SK-N-SH (cell line): ENCODE data around the gene CARD18. TPM values are rescaled to one million over a fixed set of nuclear protein-coding genes. Genes with fewer than 3 reads are reported as not detected.
A peak's percentile ranks its signal among the peaks of the same experiment; 100 is the strongest.

Experiments used
- CTCF ChIA-PET: fragments of 300-600, 350-600 bp; formaldehyde crosslinking; extraction: SDS; loops from one replicate; lab custom pipeline; 2021; lab: Yijun Ruan, JAX
- POLR2A ChIA-PET: fragments of 350-600 bp; sonication (Branson Sonifier 250); formaldehyde crosslinking; extraction: SDS; loops from one replicate; lab custom pipeline; 2020; ENCODE audit warnings: antibody characterized with exemption, inconsistent platforms; lab: Yijun Ruan, JAX
- DNase-seq: peaks from one replicate; pipeline ENCODE4 v3.0.0; 2012
- H2AFZ ChIP-seq: fragments of 200-600 bp; sonication (generic); 2 replicates; pipeline ENCODE4 v1.8.1; 2016; ENCODE audit warnings: antibody characterized with exemption, mild to moderate bottlenecking, low read depth
- H3F3A ChIP-seq: fragments of 200-600 bp; sonication (generic); replicated peaks from 2 replicates; pipeline ENCODE3; 2016; ENCODE audit warnings: antibody characterized with exemption, mild to moderate bottlenecking; ENCODE audit not compliant: insufficient read depth
- H3K27ac ChIP-seq, 2 experiments: fragments of 200-500 bp in 1 of 2; fragments of 200-600 bp in 1 of 2; sonication (Bioruptor generic) in 1 of 2; sonication (generic), shearing (Covaris generic) in 1 of 2; 2 replicates each; pipeline versions ENCODE4 v1.5.1 to v1.6.1; 2014 to 2016; ENCODE audit warnings: low read depth in 2 of 2, inconsistent platforms in 1 of 2, low read length in 1 of 2, mild to moderate bottlenecking in 1 of 2, mixed read lengths in 1 of 2
- H3K27me3 ChIP-seq: fragments of 200-600 bp; sonication (generic), shearing (Covaris generic); 2 replicates; pipeline ENCODE4 v1.6.1; 2016; ENCODE audit warnings: mixed run types; ENCODE audit not compliant: insufficient read depth
- H3K36me3 ChIP-seq, 2 experiments: fragments of 200-500 bp in 1 of 2; fragments of 200-600 bp in 1 of 2; sonication (Bioruptor generic) in 1 of 2; sonication (generic) in 1 of 2; replicated peaks in 1 of 2; 2 replicates each; pipeline versions ENCODE3 to v1.5.1; 2014 to 2016; ENCODE audit warnings: low read length in 1 of 2, mild to moderate bottlenecking in 1 of 2; ENCODE audit not compliant: insufficient read depth in 2 of 2, control insufficient read depth in 1 of 2
- H3K4me1 ChIP-seq, 2 experiments: fragments of 200-500 bp in 1 of 2; fragments of 200-600 bp in 1 of 2; sonication (Bioruptor generic) in 1 of 2; sonication (generic), shearing (Covaris generic) in 1 of 2; 2 replicates each; pipeline versions ENCODE4 v1.5.1 to v1.6.1; 2014 to 2016; ENCODE audit warnings: low read depth in 1 of 2, low read length in 1 of 2, mixed run types in 1 of 2; ENCODE audit not compliant: insufficient read depth in 2 of 2, control insufficient read depth in 1 of 2
- H3K4me2 ChIP-seq: fragments of 200-600 bp; sonication (generic), shearing (Covaris generic); 2 replicates; pipeline ENCODE4 v1.6.1; 2017; ENCODE audit warnings: mixed run types
- H3K4me3 ChIP-seq, 2 experiments: fragments of 200-500 bp in 1 of 2; fragments of 200-600 bp in 1 of 2; sonication (Bioruptor generic) in 1 of 2; sonication (generic), shearing (Covaris generic) in 1 of 2; 2 replicates each; pipeline versions ENCODE4 v1.5.1 to v1.8.1; 2014 to 2016; ENCODE audit warnings: low read depth in 2 of 2, inconsistent platforms in 1 of 2, low read length in 1 of 2, mild to moderate bottlenecking in 1 of 2, mixed read lengths in 1 of 2, moderate library complexity in 1 of 2
- H3K79me2 ChIP-seq: fragments of 200-600 bp; sonication (generic); 2 replicates; pipeline ENCODE4 v1.8.1; 2017; ENCODE audit warnings: mild to moderate bottlenecking; ENCODE audit not compliant: insufficient read depth
- H3K9ac ChIP-seq: fragments of 200-600 bp; sonication (generic); 2 replicates; pipeline ENCODE4 v1.6.1; 2017; ENCODE audit warnings: mixed run types
- H3K9me2 ChIP-seq: fragments of 200-600 bp; sonication (generic); 2 replicates; pipeline ENCODE4 v1.6.1; 2017; ENCODE audit warnings: mixed run types
- H3K9me3 ChIP-seq: fragments of 200-600 bp; sonication (generic); 2 replicates; pipeline ENCODE4 v1.6.1; 2017; ENCODE audit warnings: mixed run types, mild to moderate bottlenecking, moderate library complexity
- H4K20me1 ChIP-seq: fragments of 200-600 bp; sonication (generic); 2 replicates; pipeline ENCODE4 v1.6.1; 2017; ENCODE audit warnings: mild to moderate bottlenecking, mixed run types; ENCODE audit not compliant: insufficient read depth
- ELF1 ChIP-seq: IDR thresholded peaks from 2 replicates; pipeline ENCODE4 v1.4.0; 2012
- EP300 ChIP-seq, 2 experiments: IDR thresholded peaks; 2 replicates each; pipeline versions ENCODE4 v1.4.0 to v1.6.1; 2012; ENCODE audit warnings: borderline replicate concordance in 1 of 2, low read depth in 1 of 2, low read length in 1 of 2
- EZH2phosphoT487 ChIP-seq: fragments of 200-600 bp; sonication (generic); IDR thresholded peaks from 2 replicates; pipeline ENCODE4 v1.6.1; 2017; ENCODE audit warnings: low read depth, mixed run types, mild to moderate bottlenecking, antibody characterized with exemption, moderate library complexity, borderline replicate concordance
- FOSL2 ChIP-seq: IDR thresholded peaks from 2 replicates; pipeline ENCODE4 v1.4.0; 2012; ENCODE audit warnings: low read depth, mild to moderate bottlenecking, moderate library complexity, borderline replicate concordance
- FOXJ3 ChIP-seq: sonication (generic); formaldehyde crosslinking; IDR thresholded peaks from 2 replicates; pipeline ENCODE4 v1.5.1; 2020; ENCODE audit warnings: mild to moderate bottlenecking, missing genetic modification reagents
- FOXM1 ChIP-seq: IDR thresholded peaks from 2 replicates; pipeline ENCODE4 v1.4.0; 2012; ENCODE audit warnings: low read depth, mild to moderate bottlenecking
- JUND ChIP-seq: IDR thresholded peaks from 2 replicates; pipeline ENCODE4 v1.4.0; 2012
- MEF2A ChIP-seq: IDR thresholded peaks from 2 replicates; pipeline ENCODE4 v1.4.0; 2012; ENCODE audit warnings: low read depth, borderline replicate concordance
- NRF1 ChIP-seq: IDR thresholded peaks from 2 replicates; pipeline ENCODE4 v1.6.1; 2012; ENCODE audit warnings: low read depth, mild to moderate bottlenecking, low read length
- RAD21 ChIP-seq: IDR thresholded peaks from 2 replicates; pipeline ENCODE4 v1.6.1; 2012; ENCODE audit warnings: mild to moderate bottlenecking, low read length
- RCOR1 ChIP-seq: fragments of 150-350 bp; IDR thresholded peaks from 2 replicates; pipeline ENCODE4 v1.6.1; 2017; ENCODE audit warnings: antibody characterized with exemption, low read length
- RFX5 ChIP-seq: IDR thresholded peaks from 2 replicates; pipeline ENCODE4 v1.6.1; 2012; ENCODE audit warnings: mild to moderate bottlenecking, improper control_type of control experiment, low read length
- SIN3A ChIP-seq: IDR thresholded peaks from 2 replicates; pipeline ENCODE4 v1.6.1; 2012; ENCODE audit warnings: low read depth, mild to moderate bottlenecking, low read length, moderate library complexity, borderline replicate concordance
- SMC3 ChIP-seq: IDR thresholded peaks from 2 replicates; pipeline ENCODE4 v1.6.1; 2012; ENCODE audit warnings: low read depth, low read length, improper control_type of control experiment
- TAF1 ChIP-seq: IDR thresholded peaks from 2 replicates; pipeline ENCODE4 v1.6.1; 2012; ENCODE audit warnings: low read depth, mild to moderate bottlenecking, low read length, moderate library complexity, borderline replicate concordance
- TEAD4 ChIP-seq: IDR thresholded peaks from 2 replicates; pipeline ENCODE4 v1.4.0; 2012; ENCODE audit warnings: mild to moderate bottlenecking, borderline replicate concordance; ENCODE audit not compliant: insufficient read depth
- YY1 ChIP-seq: IDR thresholded peaks from 2 replicates; pipeline ENCODE4 v1.4.0; 2012; ENCODE audit warnings: low read depth, mild to moderate bottlenecking
- WGBS: methylation state at CpG from one replicate; pipeline ENCODE4 v1.1.6; 2017; ENCODE audit warnings: low lambda C conversion rate; 5-methylcytosine and 5-hydroxymethylcytosine counted together
- polyA plus RNA-seq, 3 experiments: library from polyadenylated mRNA; depleted of rRNA; stranded (reverse); fragments of >200 nt; gene quantifications; 2 replicates each; pipeline ENCODE4 v1.2.3, GENCODE V29; 2012
- TF ChIP-seq, protein P1 (sequence below): fragments of 150-350 bp; IDR thresholded peaks from 2 replicates; pipeline ENCODE4 v1.6.1; 2017; ENCODE audit warnings: antibody characterized with exemption, low read length, low read depth, borderline replicate concordance
- TF ChIP-seq, protein P2 (sequence below): IDR thresholded peaks from 2 replicates; pipeline ENCODE4 v1.4.0; 2012; ENCODE audit warnings: low read depth, borderline replicate concordance

CARD18 gene
- polyA plus RNA-seq, 1 of the 3 experiments (the other 2 are of a cell fraction): not detected

DNA sequence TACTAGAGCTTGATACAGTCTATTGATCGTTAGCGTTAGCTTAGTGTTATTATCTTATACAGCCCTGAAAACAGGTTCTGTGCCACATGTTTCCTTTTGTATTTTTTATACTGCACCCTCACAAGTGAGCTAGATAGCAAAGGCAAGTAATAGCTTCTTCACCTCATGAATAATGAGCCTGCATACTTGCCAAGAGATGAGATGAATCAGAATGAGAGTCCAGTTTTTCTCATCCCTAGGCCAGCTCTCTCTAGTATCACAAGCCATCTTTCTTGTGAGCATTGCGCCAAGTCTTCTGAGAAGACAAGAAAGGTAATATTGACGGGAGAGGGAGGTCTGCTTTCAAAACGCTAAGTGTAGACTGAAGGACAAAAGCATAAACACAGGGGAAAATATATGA, 8.7 kb upstream of the CARD18 start:
- 77% methylated on average over 5 of the region's 5 CpGs for WGBS

DNA sequence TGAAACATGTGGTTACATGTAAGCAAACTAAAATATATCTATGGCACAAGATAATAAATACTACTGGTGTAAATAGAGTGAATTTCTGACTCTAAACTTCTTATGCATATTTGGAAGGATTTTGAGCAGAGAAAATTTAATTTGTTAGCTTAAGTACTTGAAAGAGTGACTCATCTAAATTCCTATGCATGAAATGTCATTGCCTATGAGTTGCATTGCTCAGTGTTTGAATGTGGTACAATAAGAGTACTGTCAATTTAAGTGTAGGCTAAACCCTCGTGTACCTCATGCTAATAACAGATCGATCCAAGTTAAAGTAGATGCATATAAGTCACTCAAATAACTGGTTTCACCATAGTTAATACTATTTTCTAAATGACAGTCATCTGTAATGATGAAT, 5.3 kb upstream of the CARD18 start:
- WGBS: 35% methylated on average over 2 of the region's 2 CpGs
- CTCF ChIA-PET: no interaction called here
- no peak overlapping the region for H3K4me2 ChIP-seq

More for the DNA sequence above, 8.7 kb upstream of the CARD18 start:
- Histone ChIP-seq H3K9me3 (no peaks in the 10 kb centered on the region), H3K36me3 (no peaks in the 10 kb centered on the region), H3K9me2 (no peaks in the 10 kb centered on the region), H3F3A (no peaks in the 10 kb centered on the region), H3K4me3 (no peak overlapping the region), H3K27me3 (no peaks in the 10 kb centered on the region), H3K79me2 (no peaks in the 10 kb centered on the region), H4K20me1 (no peaks in the 10 kb centered on the region), H3K4me1 (peaks cover 0 to 12% of the 10 kb centered on the region in 2 experiments; a peak in 1 of 4 replicates), H3K9ac (no peak overlapping the region), H2AFZ (no peak overlapping the region), H3K27ac (no peak overlapping the region), H3K4me2 (no peak overlapping the region)
- TF ChIP-seq, protein P1, sequence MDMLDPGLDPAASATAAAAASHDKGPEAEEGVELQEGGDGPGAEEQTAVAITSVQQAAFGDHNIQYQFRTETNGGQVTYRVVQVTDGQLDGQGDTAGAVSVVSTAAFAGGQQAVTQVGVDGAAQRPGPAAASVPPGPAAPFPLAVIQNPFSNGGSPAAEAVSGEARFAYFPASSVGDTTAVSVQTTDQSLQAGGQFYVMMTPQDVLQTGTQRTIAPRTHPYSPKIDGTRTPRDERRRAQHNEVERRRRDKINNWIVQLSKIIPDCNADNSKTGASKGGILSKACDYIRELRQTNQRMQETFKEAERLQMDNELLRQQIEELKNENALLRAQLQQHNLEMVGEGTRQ: no peak
- no peak for TF ChIP-seq TEAD4
- no peak for TF ChIP-seq RAD21
- TF ChIP-seq EZH2phosphoT487: no peak
- TF ChIP-seq SMC3: no peak
- TF ChIP-seq EP300 (IDR thresholded peaks at IDR 0.05; ENCODE audit: borderline replicate concordance in 1 of 2, low read depth in 1 of 2, low read length in 1 of 2): no peak
- TF ChIP-seq RCOR1: no peak
- TF ChIP-seq MEF2A: no peak
- no peak for TF ChIP-seq RFX5
- TF ChIP-seq FOXJ3 (CRISPR knock-in tag): no peak
- no peak for TF ChIP-seq TAF1
- TF ChIP-seq JUND: no peak
- TF ChIP-seq, protein P2, sequence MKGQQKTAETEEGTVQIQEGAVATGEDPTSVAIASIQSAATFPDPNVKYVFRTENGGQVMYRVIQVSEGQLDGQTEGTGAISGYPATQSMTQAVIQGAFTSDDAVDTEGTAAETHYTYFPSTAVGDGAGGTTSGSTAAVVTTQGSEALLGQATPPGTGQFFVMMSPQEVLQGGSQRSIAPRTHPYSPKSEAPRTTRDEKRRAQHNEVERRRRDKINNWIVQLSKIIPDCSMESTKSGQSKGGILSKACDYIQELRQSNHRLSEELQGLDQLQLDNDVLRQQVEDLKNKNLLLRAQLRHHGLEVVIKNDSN: no peak
- no peak for TF ChIP-seq NRF1
- no peak for TF ChIP-seq YY1
- CTCF ChIA-PET: no interaction called here
- POLR2A ChIA-PET: no interaction called here
- DNase-seq: no peak

More for the DNA sequence above, 5.3 kb upstream of the CARD18 start:
- Histone ChIP-seq H3K4me3 (no peak overlapping the region), H3K4me1 (peaks cover 0 to 12% of the 10 kb centered on the region in 2 experiments; a peak in 1 of 4 replicates), H3K27ac (no peak overlapping the region; a peak in 1 of 4 replicates), H3K9me2 (no peaks in the 10 kb centered on the region), H3K36me3 (no peaks in the 10 kb centered on the region), H3K9ac (no peak overlapping the region), H4K20me1 (no peaks in the 10 kb centered on the region), H3K79me2 (no peaks in the 10 kb centered on the region), H3K9me3 (no peaks in the 10 kb centered on the region), H2AFZ (no peak overlapping the region; the same call in 1 of the 2 replicates), H3F3A (no peaks in the 10 kb centered on the region), H3K27me3 (no peaks in the 10 kb centered on the region)
- POLR2A ChIA-PET: no interaction called here
- TF ChIP-seq FOXM1 (no peak), MEF2A (no peak), JUND (peak; percentile 9; the same call in 1 of the 2 replicates), SIN3A (no peak), FOSL2 (peak; percentile 8; the same call in 1 of the 2 replicates), RFX5 (no peak), ELF1 (no peak), TEAD4 (no peak), EZH2phosphoT487 (no peak), FOXJ3 (CRISPR knock-in tag) (no peak)
- no peak for DNase-seq
